Keratinocyte (primary cell): ENCODE measurements around the gene FES. TPM values are rescaled to one million over a fixed set of nuclear protein-coding genes. Genes with fewer than 3 reads are reported as not detected.

Experiments
- DNase-seq: peaks from one replicate; pipeline ENCODE4 v3.0.0-alpha.2; 2011; ENCODE audit warnings: low read depth, missing footprints, low spot score
- FAIRE-seq: peaks from 2 replicates; lab custom pipeline; 2011; peaks lifted over from hg19 to GRCh38; lab: Jason Lieb, UNC
- H2AFZ ChIP-seq: 2 replicates; pipeline ENCODE4 v1.6.0; 2012; ENCODE audit warnings: low read length, control low read depth, inconsistent platforms; ENCODE audit not compliant: control insufficient read depth
- H3K27ac ChIP-seq: 2 replicates; pipeline ENCODE4 v1.5.1; 2011; ENCODE audit warnings: low read length; ENCODE audit not compliant: control insufficient read depth, insufficient read depth
- H3K27me3 ChIP-seq: 3 replicates; pipeline ENCODE4 v1.6.0; 2011; ENCODE audit warnings: low read length; ENCODE audit not compliant: control insufficient read depth, insufficient read depth; ENCODE audit errors: extremely low read depth
- H3K36me3 ChIP-seq, 2 experiments: 2 replicates in 1 of 2; 3 replicates in 1 of 2; pipeline ENCODE4 v1.5.1; 2011; ENCODE audit warnings: low read length in 2 of 2, mild to moderate bottlenecking in 1 of 2; ENCODE audit not compliant: control insufficient read depth in 2 of 2, insufficient read depth in 2 of 2; ENCODE audit errors: extremely low read depth in 1 of 2
- H3K4me1 ChIP-seq: 3 replicates; pipeline ENCODE4 v1.5.1; 2011; ENCODE audit warnings: low read length; ENCODE audit not compliant: control insufficient read depth, insufficient read depth; ENCODE audit errors: extremely low read depth
- H3K4me2 ChIP-seq: 3 replicates; pipeline ENCODE4 v1.6.0; 2011; ENCODE audit warnings: low read depth, low read length; ENCODE audit not compliant: control insufficient read depth, insufficient read depth; ENCODE audit errors: extremely low read depth
- H3K4me3 ChIP-seq, 3 experiments: fragments of 200-600 bp in 1 of 3; sonication (generic) in 1 of 3; 2 replicates in 2 of 3; 3 replicates in 1 of 3; pipeline ENCODE4 v1.5.1; 2011 to 2016; ENCODE audit warnings: low read length in 3 of 3, mild to moderate bottlenecking in 3 of 3, control low read depth in 2 of 3, inconsistent platforms in 1 of 3, low read depth in 1 of 3, mixed read lengths in 1 of 3, mixed run types in 1 of 3, moderate library complexity in 1 of 3; ENCODE audit not compliant: control insufficient read depth in 2 of 3, insufficient read depth in 2 of 3; ENCODE audit errors: extremely low read depth in 1 of 3
- H3K79me2 ChIP-seq: 2 replicates; pipeline ENCODE4 v1.6.0; 2012; ENCODE audit warnings: low read length; ENCODE audit not compliant: control insufficient read depth, insufficient read depth
- H3K9ac ChIP-seq: 3 replicates; pipeline ENCODE4 v1.6.0; 2011; ENCODE audit warnings: low read length; ENCODE audit not compliant: control insufficient read depth, insufficient read depth; ENCODE audit errors: extremely low read depth
- H3K9me1 ChIP-seq: 3 replicates; pipeline ENCODE4 v1.6.0; 2011; ENCODE audit warnings: low read length; ENCODE audit not compliant: control insufficient read depth, insufficient read depth; ENCODE audit errors: extremely low read depth
- H3K9me3 ChIP-seq: 2 replicates; pipeline ENCODE4 v1.5.1; 2012; ENCODE audit warnings: low read depth, low read length; ENCODE audit not compliant: control insufficient read depth
- H4K20me1 ChIP-seq: 3 replicates; pipeline ENCODE4 v1.6.0; 2011; ENCODE audit warnings: low read length; ENCODE audit not compliant: control insufficient read depth, insufficient read depth; ENCODE audit errors: extremely low read depth
- CTCF ChIP-seq, 3 experiments: IDR thresholded peaks in 1 of 3; conservative IDR thresholded peaks in 1 of 3; optimal IDR thresholded peaks in 1 of 3; 2 replicates in 2 of 3; 3 replicates in 1 of 3; pipeline versions ENCODE3 to v1.5.1; 2011; ENCODE audit warnings: low read length in 3 of 3, mild to moderate bottlenecking in 3 of 3, moderate library complexity in 2 of 3, control low read depth in 1 of 3, inconsistent platforms in 1 of 3; ENCODE audit not compliant: insufficient read depth in 2 of 3; ENCODE audit errors: extremely low read depth in 1 of 3
- EZH2 ChIP-seq: IDR thresholded peaks from one replicate; pipeline ENCODE4 v1.6.1; 2012; ENCODE audit warnings: inconsistent platforms, mild to moderate bottlenecking, low read length, moderate library complexity
- dilution Hi-C: fragments of 300-500 bp; cut with MboI; formaldehyde crosslinking; loops from one replicate; pipeline ENCODE4 v1.7.0; 2020; ENCODE audit warnings: low sequenced_read_pairs; ENCODE audit not compliant: extremely low pct_ligation_motif_present
- polyA plus RNA-seq, 5 experiments: library from polyadenylated mRNA; depleted of rRNA in 3 of 5; stranded (reverse) in 3 of 5; stranded (forward) in 1 of 5; unstranded in 1 of 5; fragments of >200 nt; gene quantifications; 1 replicate in 1 of 5; 2 replicates in 3 of 5; 3 replicates in 1 of 5; pipeline versions ENCODE4 v1.2.1 to v1.2.3, GENCODE V29; 2011 to 2012; ENCODE audit warnings: missing spikeins in 2 of 5, low read depth in 1 of 5, low replicate concordance in 1 of 5

Gene FES
- polyA plus RNA-seq, 1 donor (not counting 4 experiments of a cell fraction or from before 2014, with no cell fraction given) = 0.34 TPM

DNA sequence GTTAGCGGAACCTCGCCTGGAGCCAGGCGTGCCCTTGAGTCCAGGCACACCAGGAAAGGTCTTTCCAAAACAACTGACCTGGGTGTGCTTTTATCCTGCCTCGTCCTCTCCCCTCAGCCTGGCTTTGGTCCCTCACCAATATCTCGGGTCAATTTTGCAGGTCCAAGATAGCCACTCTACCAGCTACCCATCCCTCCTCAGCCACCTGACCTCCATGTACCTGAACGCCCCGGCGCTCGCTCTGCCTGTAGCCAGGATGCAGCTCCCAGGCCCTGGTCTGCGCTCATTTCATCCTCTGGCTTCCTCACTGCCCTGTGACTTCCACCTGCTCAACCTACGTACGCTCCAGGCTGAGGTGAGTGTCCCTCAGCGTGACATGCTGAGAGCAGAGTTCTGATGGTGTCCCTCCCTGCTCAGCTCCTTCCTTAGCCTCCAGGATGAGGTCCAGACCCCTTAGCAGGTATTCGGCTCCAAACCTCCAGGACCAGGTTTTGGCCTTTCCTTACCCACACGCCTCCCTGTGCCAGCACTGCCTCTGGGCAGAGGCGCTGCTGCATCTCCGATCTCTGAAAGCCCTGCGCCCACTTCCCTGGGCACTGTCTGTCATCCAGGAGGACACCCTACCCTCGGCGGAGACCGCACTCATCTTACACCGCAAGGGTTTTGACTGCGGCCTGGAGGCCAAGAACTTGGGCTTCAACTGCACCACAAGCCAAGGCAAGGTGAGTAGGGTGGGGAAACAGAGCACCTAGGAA, 33.9 kb downstream of the FES start:
- no peaks in the 10 kb centered on the region for H3K9me1 ChIP-seq
- H3K36me3 ChIP-seq = peaks cover 13% of the 10 kb centered on the region in 2 experiments
- DNase-seq (no peak), FAIRE-seq (no peak)
- no peak overlapping the region for H3K4me3 ChIP-seq
- no peaks in the 10 kb centered on the region for H3K4me1 ChIP-seq
- dilution Hi-C loops = no loop called here
- no peak overlapping the region for H3K27ac ChIP-seq
- H2AFZ ChIP-seq = no peak overlapping the region
- no peak for TF ChIP-seq EZH2
- TF ChIP-seq CTCF (optimal IDR thresholded peaks at IDR 0.05 in 1 of 3, IDR thresholded peaks at IDR 0.05 in 1 of 3, conservative IDR thresholded peaks at IDR 0.05 in 1 of 3; ENCODE audit: extremely low read depth in 1 of 3, insufficient read depth in 2 of 3, low read length in 3 of 3) = no peak
- no peaks in the 10 kb centered on the region for H3K9me3 ChIP-seq
- H4K20me1 ChIP-seq = no peaks in the 10 kb centered on the region
- H3K9ac ChIP-seq = no peak overlapping the region
- H3K79me2 ChIP-seq = no peaks in the 10 kb centered on the region
- H3K27me3 ChIP-seq = no peaks in the 10 kb centered on the region
- no peak overlapping the region for H3K4me2 ChIP-seq

DNA sequence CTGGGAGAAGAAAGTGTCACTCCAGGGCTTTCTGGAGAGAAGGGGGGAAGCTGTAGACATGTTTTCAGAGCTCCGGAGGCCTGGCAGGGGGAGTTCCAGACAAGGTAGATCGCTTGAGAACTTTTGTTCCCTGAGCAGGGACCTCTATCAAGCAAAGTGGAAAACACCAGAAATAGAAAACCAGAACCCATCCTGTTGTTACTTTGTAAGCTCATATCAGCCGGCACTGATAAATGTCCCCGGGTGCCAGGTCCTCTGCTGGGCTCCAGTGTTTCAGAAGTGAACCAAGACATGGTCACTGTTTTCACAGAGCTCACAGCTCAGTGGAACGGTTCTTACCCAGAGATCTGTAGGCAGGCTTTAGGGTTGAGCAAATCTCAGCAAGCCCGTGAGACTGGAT, 34.5 kb downstream of the FES start:
- H3K4me2 ChIP-seq = no peak overlapping the region
- DNase-seq (no peak), FAIRE-seq (no peak)
- no peaks in the 10 kb centered on the region for H3K9me3 ChIP-seq
- no peak for TF ChIP-seq CTCF (optimal IDR thresholded peaks at IDR 0.05 in 1 of 3, IDR thresholded peaks at IDR 0.05 in 1 of 3, conservative IDR thresholded peaks at IDR 0.05 in 1 of 3; ENCODE audit: extremely low read depth in 1 of 3, insufficient read depth in 2 of 3, low read length in 3 of 3)
- TF ChIP-seq EZH2 = no peak
- no peaks in the 10 kb centered on the region for H3K27me3 ChIP-seq
- no peak overlapping the region for H3K4me3 ChIP-seq
- no peaks in the 10 kb centered on the region for H3K9me1 ChIP-seq
- dilution Hi-C loops = no loop called here
- no peak overlapping the region for H2AFZ ChIP-seq
- H3K9ac ChIP-seq = no peak overlapping the region
- H3K4me1 ChIP-seq = no peaks in the 10 kb centered on the region
- H3K79me2 ChIP-seq = no peaks in the 10 kb centered on the region
- peaks cover 11 to 13% of the 10 kb centered on the region in 2 experiments for H3K36me3 ChIP-seq
- no peak overlapping the region for H3K27ac ChIP-seq
- H4K20me1 ChIP-seq = no peaks in the 10 kb centered on the region
